Trophoblast cell (in vitro differentiated cells and primary cell): ENCODE measurements around the gene ABCC4.

Experiments used
- DNase-seq, 2 donors: peaks; one replicate each; pipeline ENCODE4 v3.0.0-alpha.2; 2016
- H2AFZ ChIP-seq: 2 replicates; pipeline ENCODE4 v1.6.1; 2013; ENCODE audit warnings: low read length, moderate library complexity, mild to moderate bottlenecking; ENCODE audit not compliant: insufficient read depth, poor library complexity
- H2AK5ac ChIP-seq: 2 replicates; pipeline ENCODE4 v1.6.1; 2013; ENCODE audit warnings: mild to moderate bottlenecking, low read length
- H2BK120ac ChIP-seq: 2 replicates; pipeline ENCODE4 v1.6.1; 2013; ENCODE audit warnings: low read length, mild to moderate bottlenecking, moderate library complexity; ENCODE audit not compliant: insufficient read depth, poor library complexity
- H2BK12ac ChIP-seq: 2 replicates; pipeline ENCODE4 v1.6.1; 2013; ENCODE audit warnings: mild to moderate bottlenecking, low read length, moderate library complexity
- H2BK5ac ChIP-seq: 2 replicates; pipeline ENCODE4 v1.6.1; 2013; ENCODE audit warnings: low read length, low read depth, moderate library complexity, mild to moderate bottlenecking; ENCODE audit not compliant: poor library complexity
- H3K14ac ChIP-seq: 2 replicates; pipeline ENCODE4 v1.6.1; 2013; ENCODE audit warnings: mild to moderate bottlenecking, low read length
- H3K18ac ChIP-seq: 2 replicates; pipeline ENCODE4 v1.6.1; 2013; ENCODE audit warnings: mild to moderate bottlenecking, low read length
- H3K23ac ChIP-seq: 2 replicates; pipeline ENCODE4 v1.6.1; 2013; ENCODE audit warnings: low read length
- H3K27ac ChIP-seq: 2 replicates; pipeline ENCODE4 v1.5.1; 2013; ENCODE audit warnings: low read depth, mild to moderate bottlenecking, inconsistent platforms, low read length, moderate library complexity
- H3K27me3 ChIP-seq: 2 replicates; pipeline ENCODE4 v1.6.1; 2013; ENCODE audit warnings: inconsistent platforms, mild to moderate bottlenecking, low read length, moderate library complexity; ENCODE audit not compliant: insufficient read depth
- H3K36me3 ChIP-seq, 2 experiments: 1 replicate in 1 of 2; 2 replicates in 1 of 2; pipeline ENCODE4 v1.6.1; 2013; ENCODE audit warnings: low read length in 2 of 2, mild to moderate bottlenecking in 2 of 2, moderate library complexity in 1 of 2; ENCODE audit not compliant: insufficient read depth in 2 of 2, control insufficient read depth in 1 of 2
- H3K4ac ChIP-seq: 2 replicates; pipeline ENCODE4 v1.6.1; 2013; ENCODE audit warnings: low read depth, mild to moderate bottlenecking, low read length, moderate library complexity
- H3K4me1 ChIP-seq, 2 experiments: 1 replicate in 1 of 2; 2 replicates in 1 of 2; pipeline ENCODE4 v1.6.1; 2013; ENCODE audit warnings: low read length in 2 of 2, mild to moderate bottlenecking in 2 of 2, moderate library complexity in 1 of 2; ENCODE audit not compliant: insufficient read depth in 2 of 2, control insufficient read depth in 1 of 2
- H3K4me2 ChIP-seq: 2 replicates; pipeline ENCODE4 v1.6.1; 2013; ENCODE audit warnings: inconsistent platforms, mild to moderate bottlenecking, low read length, moderate library complexity
- H3K4me3 ChIP-seq: 2 replicates; pipeline ENCODE4 v1.5.1; 2013; ENCODE audit warnings: mild to moderate bottlenecking, low read depth, low read length, inconsistent platforms
- H3K79me1 ChIP-seq: one replicate; pipeline ENCODE4 v1.6.1; 2013; ENCODE audit warnings: low read length
- H3K79me2 ChIP-seq: 2 replicates; pipeline ENCODE4 v1.6.1; 2013; ENCODE audit warnings: low read length, mild to moderate bottlenecking; ENCODE audit not compliant: control insufficient read depth, insufficient read depth, poor library complexity
- H3K9ac ChIP-seq: 2 replicates; pipeline ENCODE4 v1.6.1; 2013; ENCODE audit warnings: mild to moderate bottlenecking, low read length
- H3K9me3 ChIP-seq: 2 replicates; pipeline ENCODE4 v1.6.1; 2013; ENCODE audit warnings: low read depth, mild to moderate bottlenecking, control low read depth, inconsistent platforms, low read length; ENCODE audit not compliant: insufficient read depth
- H4K12ac ChIP-seq: 2 replicates; pipeline ENCODE4 v1.6.1; 2013; ENCODE audit warnings: low read depth, mild to moderate bottlenecking, low read length, moderate library complexity
- H4K8ac ChIP-seq: 2 replicates; pipeline ENCODE4 v1.6.1; 2013; ENCODE audit warnings: low read depth, mild to moderate bottlenecking, low read length, moderate library complexity
- H4K91ac ChIP-seq: one replicate; pipeline ENCODE4 v1.6.1; 2013; ENCODE audit warnings: low read depth, mild to moderate bottlenecking, low read length, moderate library complexity
- WGBS: extraction: QIAGEN DNeasy Blood & Tissue Kit; methylation state at CpG from one replicate; pipeline ENCODE4 v1.1.7; 2013; ENCODE audit warnings: missing lambda C conversion rate; ENCODE audit not compliant: insufficient read length, insufficient coverage; ENCODE audit errors: extremely low coverage; 5-methylcytosine and 5-hydroxymethylcytosine counted together

ABCC4 gene

GRCh38 chr13:95133498-95133897 lies 167.8 kb downstream of the ABCC4 start:
- Histone ChIP-seq H3K36me3 (no peaks in the 10 kb centered on the region), H2BK5ac (no peak overlapping the region), H3K9me3 (no peaks in the 10 kb centered on the region), H3K9ac (no peak overlapping the region), H3K27me3 (no peaks in the 10 kb centered on the region), H2AK5ac (no peak overlapping the region), H3K79me2 (no peaks in the 10 kb centered on the region), H3K4me2 (no peak overlapping the region), H2AFZ (no peak overlapping the region), H3K23ac (no peak overlapping the region), H3K4ac (no peak overlapping the region), H3K27ac (no peak overlapping the region), H3K14ac (no peak overlapping the region), H3K18ac (no peak overlapping the region), H3K79me1 (no peaks in the 10 kb centered on the region), H2BK120ac (no peak overlapping the region), H4K12ac (no peak overlapping the region), H2BK12ac (no peak overlapping the region), H4K8ac (no peak overlapping the region), H4K91ac (no peak overlapping the region), H3K4me3 (no peak overlapping the region), H3K4me1 (no peaks in the 10 kb centered on the region)
- peak in 1 of 2 donors; percentile 5 for DNase-seq
- WGBS = no CpG with 5 or more reads among the region's 5 CpGs

- Histone ChIP-seq H3K18ac (no peak overlapping the region), H3K4me2 (no peak overlapping the region), H3K27me3 (no peaks in the 10 kb centered on the region), H3K4me1 (no peaks in the 10 kb centered on the region), H2BK5ac (no peak overlapping the region), H3K9me3 (no peaks in the 10 kb centered on the region), H2AFZ (no peak overlapping the region), H2BK120ac (no peak overlapping the region), H3K36me3 (no peaks in the 10 kb centered on the region), H4K12ac (no peak overlapping the region), H3K4me3 (no peak overlapping the region), H2BK12ac (no peak overlapping the region), H4K91ac (no peak overlapping the region), H2AK5ac (no peak overlapping the region), H3K79me1 (no peaks in the 10 kb centered on the region), H3K27ac (no peak overlapping the region), H3K23ac (no peak overlapping the region), H3K4ac (no peak overlapping the region), H4K8ac (no peak overlapping the region), H3K9ac (no peak overlapping the region), H3K14ac (no peak overlapping the region), H3K79me2 (no peaks in the 10 kb centered on the region)
- no peak for DNase-seq
- no CpG with 5 or more reads among the region's 3 CpGs for WGBS
These were observed 172.2 kb downstream of the ABCC4 start for GRCh38 chr13:95129004-95129403.

GRCh38 chr13:95128045-95128643 lies 173.1 kb downstream of the ABCC4 start:
- no peak overlapping the region for H4K91ac ChIP-seq
- no peaks in the 10 kb centered on the region for H3K36me3 ChIP-seq

GRCh38 chr13:95124959-95125358 lies 176.3 kb downstream of the ABCC4 start:
- Histone ChIP-seq H2AFZ (no peak overlapping the region), H3K4me2 (no peak overlapping the region), H3K4me1 (no peaks in the 10 kb centered on the region), H2AK5ac (no peak overlapping the region), H3K9me3 (no peaks in the 10 kb centered on the region), H4K12ac (no peak overlapping the region), H3K18ac (no peak overlapping the region), H4K8ac (no peak overlapping the region), H3K4me3 (no peak overlapping the region), H2BK5ac (no peak overlapping the region), H3K14ac (no peak overlapping the region), H3K27me3 (no peaks in the 10 kb centered on the region), H3K36me3 (no peaks in the 10 kb centered on the region), H3K27ac (no peak overlapping the region), H3K79me2 (no peaks in the 10 kb centered on the region), H4K91ac (no peak overlapping the region), H2BK12ac (no peak overlapping the region), H3K9ac (no peak overlapping the region), H3K23ac (no peak overlapping the region), H2BK120ac (no peak overlapping the region), H3K79me1 (no peaks in the 10 kb centered on the region), H3K4ac (no peak overlapping the region)
- DNase-seq = no peak
- no CpG with 5 or more reads among the region's 2 CpGs for WGBS

More at GRCh38 chr13:95128045-95128643, 173.1 kb downstream of the ABCC4 start:
- H3K14ac ChIP-seq = no peak overlapping the region
- no peaks in the 10 kb centered on the region for H3K4me1 ChIP-seq
- H2BK12ac ChIP-seq = no peak overlapping the region
- no peak overlapping the region for H2AK5ac ChIP-seq
- no peaks in the 10 kb centered on the region for H3K79me1 ChIP-seq
- H4K12ac ChIP-seq = no peak overlapping the region
- H3K9me3 ChIP-seq = no peaks in the 10 kb centered on the region
- no peak overlapping the region for H4K8ac ChIP-seq
- H2BK5ac ChIP-seq = no peak overlapping the region
- no peak overlapping the region for H2BK120ac ChIP-seq
- H3K4ac ChIP-seq = no peak overlapping the region
- H3K27ac ChIP-seq = no peak overlapping the region
- no peak overlapping the region for H3K9ac ChIP-seq
- no peaks in the 10 kb centered on the region for H3K79me2 ChIP-seq
- no peak overlapping the region for H3K18ac ChIP-seq
- no peak overlapping the region for H2AFZ ChIP-seq
- H3K4me2 ChIP-seq = no peak overlapping the region
- H3K27me3 ChIP-seq = no peaks in the 10 kb centered on the region
- H3K23ac ChIP-seq = no peak overlapping the region
- no CpG with 5 or more reads among the region's 3 CpGs for WGBS
- H3K4me3 ChIP-seq = no peak overlapping the region
- DNase-seq = no peak
